ENCODE measurements around the gene TSC22D1. TPM values are rescaled to one million over a fixed set of nuclear protein-coding genes. Genes with fewer than 3 reads are reported as not detected.

Gene TSC22D1
- total RNA-seq, 1 donor from 2014 or later = 149 TPM

- Histone ChIP-seq H3K9me3 (no peaks in the 10 kb centered on the region), H3K27ac (no peak overlapping the region), H3K27me3 (no peaks in the 10 kb centered on the region), H3K4me1 (no peaks in the 10 kb centered on the region), H3K36me3 (no peaks in the 10 kb centered on the region), H3K4me3 (no peak overlapping the region)
- ATAC-seq = peak; percentile 58
- intact Hi-C loops (cut with DNase I) = no loop called here
- no peak for TF ChIP-seq CTCF (IDR thresholded peaks at IDR 0.05)
- DNase-seq = no peak
Measured at GRCh38 chr13:44449999-44450821, 125.9 kb downstream of the TSC22D1 start.

- no peak for ATAC-seq
- no peak overlapping the region for H3K27ac ChIP-seq
- TF ChIP-seq CTCF (IDR thresholded peaks at IDR 0.05) = no peak
- H3K27me3 ChIP-seq = no peaks in the 10 kb centered on the region
- no peaks in the 10 kb centered on the region for H3K4me1 ChIP-seq
- intact Hi-C loops (cut with DNase I) = no loop called here
- H3K9me3 ChIP-seq = no peaks in the 10 kb centered on the region
- no peak for DNase-seq
- no peaks in the 10 kb centered on the region for H3K36me3 ChIP-seq
- H3K4me3 ChIP-seq = no peak overlapping the region
Measured at GRCh38 chr13:44448875-44449274, 127.3 kb downstream of the TSC22D1 start.

GRCh38 chr13:44448373-44448772, 127.8 kb downstream of the TSC22D1 start:
- intact Hi-C loops (cut with DNase I) = no loop called here
- Histone ChIP-seq H3K4me1 (no peaks in the 10 kb centered on the region), H3K27ac (no peak overlapping the region), H3K27me3 (no peaks in the 10 kb centered on the region), H3K36me3 (no peaks in the 10 kb centered on the region), H3K9me3 (no peaks in the 10 kb centered on the region), H3K4me3 (no peak overlapping the region)
- DNase-seq (no peak), ATAC-seq (no peak)
- no peak for TF ChIP-seq CTCF (IDR thresholded peaks at IDR 0.05)

- Histone ChIP-seq H3K36me3 (no peaks in the 10 kb centered on the region), H3K27ac (no peak overlapping the region), H3K4me3 (no peak overlapping the region), H3K27me3 (no peaks in the 10 kb centered on the region), H3K4me1 (no peaks in the 10 kb centered on the region), H3K9me3 (no peaks in the 10 kb centered on the region)
- no peak for ATAC-seq
- DNase-seq = no peak
- TF ChIP-seq CTCF (IDR thresholded peaks at IDR 0.05) = no peak
- intact Hi-C loops (cut with DNase I) = no loop called here
Measured at GRCh38 chr13:44447783-44448321, 128.3 kb downstream of the TSC22D1 start.

- no peak for TF ChIP-seq CTCF (IDR thresholded peaks at IDR 0.05)
- no peak overlapping the region for H3K4me3 ChIP-seq
- peaks cover 18% of the 10 kb centered on the region for H3K4me1 ChIP-seq
- DNase-seq (no peak), ATAC-seq (no peak)
- H3K36me3 ChIP-seq = no peaks in the 10 kb centered on the region
- no peak overlapping the region for H3K27ac ChIP-seq
- H3K27me3 ChIP-seq = no peaks in the 10 kb centered on the region
- intact Hi-C loops (cut with DNase I) = no loop called here
- H3K9me3 ChIP-seq = no peaks in the 10 kb centered on the region
Measured at GRCh38 chr13:44440046-44440608, 136.0 kb downstream of the TSC22D1 start.
